CD8-positive, alpha-beta memory T cell (primary cell): ENCODE results near the gene SMPDL3B. TPM values are rescaled to one million over a fixed set of nuclear protein-coding genes. Genes with fewer than 3 reads are reported as not detected.
A peak's percentile ranks its signal among the peaks of the same experiment; 100 is the strongest.

Experiments
- CTCF ChIA-PET: fragments of 350-600 bp; sonication (Branson Sonifier 250); formaldehyde crosslinking; loops from one replicate; lab custom pipeline; 2021; ENCODE audit warnings: antibody characterized with exemption; lab: Charles Lee
- POLR2A ChIA-PET: fragments of 350-600 bp; sonication (Branson Sonifier 250); formaldehyde crosslinking; loops from one replicate; lab custom pipeline; 2021; ENCODE audit warnings: antibody characterized with exemption; lab: Charles Lee
- DNase-seq, 5 donors: peaks; one replicate each; pipeline versions ENCODE4 v3.0.0 to v3.0.0-alpha.2; 2020 to 2022; ENCODE audit warnings: mixed read lengths in 1 of 5
- H3K27ac ChIP-seq: one replicate; pipeline ENCODE4 v1.7.0; 2013; ENCODE audit warnings: low read depth, mild to moderate bottlenecking, low read length, moderate library complexity
- H3K27me3 ChIP-seq: 2 replicates; pipeline ENCODE4 v1.7.0; 2013; ENCODE audit warnings: low read length, mild to moderate bottlenecking; ENCODE audit not compliant: insufficient read depth, poor library complexity, severe bottlenecking
- H3K36me3 ChIP-seq: 2 replicates; pipeline ENCODE4 v1.7.0; 2013; ENCODE audit warnings: mild to moderate bottlenecking, low read length, moderate library complexity; ENCODE audit not compliant: insufficient read depth
- H3K4me1 ChIP-seq: 2 replicates; pipeline ENCODE4 v1.7.0; 2013; ENCODE audit warnings: mild to moderate bottlenecking, low read length, moderate library complexity; ENCODE audit not compliant: insufficient read depth
- H3K4me3 ChIP-seq: 2 replicates; pipeline ENCODE4 v1.7.0; 2013; ENCODE audit warnings: mild to moderate bottlenecking, low read length
- H3K9me3 ChIP-seq: 2 replicates; pipeline ENCODE4 v1.7.0; 2013; ENCODE audit warnings: mild to moderate bottlenecking, low read length
- H3K27ac Mint-ChIP-seq, 8 donors: one replicate each; pipeline ENCODE4 v1.8.0; 2020 to 2021; ENCODE audit warnings: mixed read lengths in 8 of 8, mild to moderate bottlenecking in 6 of 8, inconsistent platforms in 3 of 8, moderate library complexity in 3 of 8
- H3K27me3 Mint-ChIP-seq, 2 donors: one replicate each; pipeline ENCODE4 v1.8.0; 2020 to 2021; ENCODE audit warnings: mixed read lengths in 2 of 2, mild to moderate bottlenecking in 1 of 2, moderate library complexity in 1 of 2
- H3K36me3 Mint-ChIP-seq, 3 donors: one replicate each; pipeline ENCODE4 v1.8.0; 2020 to 2021; ENCODE audit warnings: mixed read lengths in 3 of 3, inconsistent platforms in 1 of 3, mild to moderate bottlenecking in 1 of 3
- H3K4me1 Mint-ChIP-seq, 3 donors: one replicate each; pipeline ENCODE4 v1.8.0; 2020 to 2021; ENCODE audit warnings: mixed read lengths in 3 of 3, inconsistent platforms in 1 of 3, mild to moderate bottlenecking in 1 of 3
- H3K4me3 Mint-ChIP-seq, 7 donors: one replicate each; pipeline ENCODE4 v1.8.0; 2020 to 2021; ENCODE audit warnings: mixed read lengths in 7 of 7, mild to moderate bottlenecking in 6 of 7, moderate library complexity in 4 of 7, inconsistent platforms in 2 of 7
- H3K9me3 Mint-ChIP-seq, 5 donors: one replicate each; pipeline ENCODE4 v1.8.0; 2020 to 2022; ENCODE audit warnings: mixed read lengths in 5 of 5, mild to moderate bottlenecking in 3 of 5, moderate library complexity in 2 of 5, inconsistent platforms in 1 of 5
- polyA plus RNA-seq: library from polyadenylated mRNA; unstranded; fragments of 300-500 nt; fragmentation: Illumina TruSeq; gene quantifications from one replicate; pipeline ENCODE4 v1.2.3, GENCODE V29; 2021
- total RNA-seq, 2 experiments: library from RNA; stranded (reverse); gene quantifications; one replicate each; pipeline ENCODE4 v1.2.3, GENCODE V29; 2021

Gene SMPDL3B
- total RNA-seq = under 1 TPM in 1 of 2 experiments, not detected in 1; 0.27 TPM
- polyA plus RNA-seq = not detected

DNA sequence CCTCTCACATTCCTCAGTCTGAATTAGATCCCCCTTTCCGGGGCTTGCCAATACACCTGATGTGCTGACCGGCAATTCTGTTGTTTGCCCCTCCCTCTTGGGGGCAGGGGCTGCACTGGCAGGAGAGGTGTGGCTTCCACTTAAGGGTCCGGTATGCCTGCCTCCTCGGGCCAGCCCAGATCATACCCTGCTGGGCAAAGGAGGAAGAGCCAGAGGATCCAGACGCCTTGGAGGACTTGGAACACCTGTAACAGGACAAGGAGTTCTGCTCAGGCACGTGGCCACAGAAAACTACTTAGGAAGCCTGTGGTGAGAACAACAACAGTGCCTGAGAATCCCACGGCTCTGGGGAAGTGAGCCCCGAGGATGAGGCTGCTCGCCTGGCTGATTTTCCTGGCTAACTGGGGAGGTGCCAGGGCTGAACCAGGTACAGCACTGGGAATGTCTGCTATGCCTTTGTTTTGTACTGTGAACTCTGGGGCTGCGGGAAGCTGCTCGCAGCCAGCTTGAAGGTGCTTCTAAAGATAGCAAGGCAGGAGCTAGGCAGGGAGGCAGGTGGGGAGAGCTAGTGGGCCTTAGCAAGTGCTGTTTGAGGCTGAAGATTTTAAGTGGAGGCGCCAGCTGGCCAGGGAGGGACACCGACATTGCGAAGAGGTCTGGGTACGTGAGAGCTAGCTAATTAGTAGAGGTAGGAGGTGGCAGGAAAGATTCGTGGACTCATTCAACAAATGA is at the start of gene SMPDL3B:
Gene SMPDL3B (plus strand): TSS at position 183 of the 732 bp plus-strand sequence. CDS start 184 bp downstream, at position 367.
- CTCF ChIA-PET = interaction anchor here (0.9 kb wide), 1 partner anchor 9 kb away, joined by 3 read pairs; no protein-coding TSS in a partner anchor

DNA sequence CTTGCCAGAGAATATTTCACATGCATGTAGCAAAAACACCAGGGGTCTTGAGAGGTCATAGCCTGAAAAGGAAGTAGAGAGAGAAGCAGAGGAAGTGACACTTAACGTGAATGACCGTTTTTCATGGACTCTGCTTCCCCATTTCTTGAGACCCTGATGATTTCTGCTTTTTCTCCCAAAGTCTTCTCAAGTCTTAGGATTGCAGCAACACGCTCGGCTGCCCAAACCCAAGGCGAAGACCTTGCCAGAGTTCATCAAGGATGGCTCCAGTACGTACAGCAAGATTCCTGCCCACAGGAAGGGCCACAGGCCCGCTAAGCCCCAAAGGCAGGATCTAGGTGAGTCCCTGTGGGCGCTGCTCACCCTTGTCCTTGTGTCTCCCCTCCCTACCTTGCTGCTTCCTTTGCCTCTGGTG is 49.7 kb upstream of the SMPDL3B start:
- DNase-seq = no peak

More for the DNA sequence above, at the start of gene SMPDL3B:
- H3K9me3 Mint-ChIP-seq = no peaks in the 10 kb centered on the region
- no peak for DNase-seq
- H3K36me3 Mint-ChIP-seq = no peaks in the 10 kb centered on the region
- H3K4me3 Mint-ChIP-seq = peak within 1 kb of the TSS in 2 of 7 donors; percentile 26 to 43
- no peak within 1 kb of the TSS for H3K27ac ChIP-seq
- peak within 1 kb of the TSS in 2 of 8 donors; percentile 9 to 74 for H3K27ac Mint-ChIP-seq
- no peaks in the 10 kb centered on the region for H3K36me3 ChIP-seq
- H3K4me3 ChIP-seq = no peak within 1 kb of the TSS
- H3K27me3 ChIP-seq = no peaks in the 10 kb centered on the region
- POLR2A ChIA-PET = interaction anchor here (0.6 kb wide), 1 partner anchor 49 kb away, joined by 6 read pairs; no protein-coding TSS in a partner anchor
- peaks cover 10 to 12% of the 10 kb centered on the region in 2 donors for H3K27me3 Mint-ChIP-seq
- H3K9me3 ChIP-seq = no peaks in the 10 kb centered on the region
- peaks cover 6 to 25% (median 8%) of the 10 kb centered on the region in 3 donors for H3K4me1 Mint-ChIP-seq
- peaks cover 5% of the 10 kb centered on the region for H3K4me1 ChIP-seq

DNA sequence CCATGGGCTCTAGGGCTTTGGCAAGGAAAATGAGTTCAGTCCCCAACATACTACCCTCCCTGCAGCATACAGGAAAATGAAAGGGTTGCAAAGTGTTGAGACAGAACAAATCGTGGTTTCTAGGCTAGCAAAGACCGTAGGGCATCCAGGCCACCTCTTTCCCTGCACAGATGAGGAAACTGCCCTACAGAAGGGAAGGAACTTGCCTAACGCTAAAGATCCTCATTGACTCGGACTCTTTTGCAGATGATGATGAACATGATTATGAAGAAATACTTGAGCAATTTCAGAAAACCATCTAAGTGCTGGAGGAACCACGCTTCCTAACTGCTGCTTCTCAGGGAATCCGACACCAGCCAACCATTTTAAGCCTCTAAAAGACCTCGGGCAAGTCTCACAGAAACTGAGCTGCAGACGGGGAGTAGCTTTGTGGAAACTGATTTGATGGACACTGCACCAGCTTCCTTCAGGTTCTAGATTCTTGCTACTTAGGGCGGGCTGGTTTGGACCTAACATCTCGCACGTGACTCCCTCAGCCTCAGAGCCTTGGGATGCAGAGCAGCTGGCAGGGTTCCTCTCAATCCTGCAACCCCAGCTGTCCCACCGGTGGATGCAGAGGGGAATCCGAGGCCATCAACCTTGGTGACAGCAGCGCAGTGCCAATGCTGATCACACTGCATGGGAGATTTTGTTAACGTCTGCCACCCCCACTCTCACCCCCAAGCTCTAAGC is 49.0 kb upstream of the SMPDL3B start:
- no peaks in the 10 kb centered on the region for H3K9me3 ChIP-seq
- Mint-ChIP-seq H3K27me3 (no peaks in the 10 kb centered on the region), H3K4me3 (peak overlapping the region in 6 of 7 donors; percentile 13 to 81 (median 72)), H3K4me1 (peaks cover 40 to 65% (median 58%) of the 10 kb centered on the region in 3 donors), H3K36me3 (peaks cover 3 to 74% (median 12%) of the 10 kb centered on the region in 3 donors), H3K9me3 (no peaks in the 10 kb centered on the region), H3K27ac (peak overlapping the region; percentile 87 to 94 (median 89))
- no peaks in the 10 kb centered on the region for H3K27me3 ChIP-seq
- peak overlapping the region; percentile 42 for H3K27ac ChIP-seq
- peaks cover 16% of the 10 kb centered on the region for H3K36me3 ChIP-seq
- no peak overlapping the region for H3K4me3 ChIP-seq
- ChIA-PET POLR2A (interaction anchor here (0.7 kb wide), 1 partner anchor 50 kb away, joined by 6 read pairs; no protein-coding TSS in a partner anchor), CTCF (no interaction called here)
- DNase-seq = no peak
- H3K4me1 ChIP-seq = peaks cover 60% of the 10 kb centered on the region

More for the DNA sequence above, 49.7 kb upstream of the SMPDL3B start:
- no peaks in the 10 kb centered on the region for H3K9me3 ChIP-seq
- H3K4me3 Mint-ChIP-seq = peak overlapping the region in 2 of 7 donors; percentile 33 to 81
- no peaks in the 10 kb centered on the region for H3K9me3 Mint-ChIP-seq
- CTCF ChIA-PET = no interaction called here
- H3K4me3 ChIP-seq = no peak overlapping the region
- H3K36me3 ChIP-seq = peaks cover 16% of the 10 kb centered on the region
- no peaks in the 10 kb centered on the region for H3K27me3 Mint-ChIP-seq
- H3K27ac Mint-ChIP-seq = peak overlapping the region in 6 of 8 donors; percentile 29 to 97 (median 92)
- peaks cover 0 to 75% (median 12%) of the 10 kb centered on the region in 3 donors for H3K36me3 Mint-ChIP-seq
- H3K4me1 ChIP-seq = peaks cover 59% of the 10 kb centered on the region
- no peaks in the 10 kb centered on the region for H3K27me3 ChIP-seq
- peaks cover 39 to 61% (median 55%) of the 10 kb centered on the region in 3 donors for H3K4me1 Mint-ChIP-seq
- peak overlapping the region; percentile 42 for H3K27ac ChIP-seq
- POLR2A ChIA-PET = interaction anchor here (0.5 kb wide), 1 partner anchor 477 kb away, joined by 3 read pairs; no protein-coding TSS in a partner anchor

DNA sequence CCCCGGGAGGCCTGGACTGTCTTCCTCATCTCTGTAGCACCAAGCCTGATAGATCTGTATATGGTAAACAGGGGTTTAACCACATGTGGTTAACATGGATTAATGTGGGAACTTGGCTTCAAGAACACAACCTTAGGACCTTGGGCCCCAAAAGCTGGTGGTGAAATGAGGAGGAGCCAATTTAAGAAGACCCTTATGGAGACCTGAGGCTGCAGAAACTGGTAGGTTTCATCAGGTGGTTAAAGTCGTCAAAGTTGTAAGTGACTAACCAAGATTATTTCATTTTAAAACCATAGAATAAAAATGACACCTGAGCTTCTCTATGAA is 48.5 kb upstream of the SMPDL3B start:
- peaks cover 3 to 78% (median 11%) of the 10 kb centered on the region in 3 donors for H3K36me3 Mint-ChIP-seq
- H3K4me3 ChIP-seq = no peak overlapping the region
- H3K9me3 ChIP-seq = no peaks in the 10 kb centered on the region
- no peak for DNase-seq
- no peaks in the 10 kb centered on the region for H3K9me3 Mint-ChIP-seq
- H3K4me3 Mint-ChIP-seq = peak overlapping the region; percentile 49 to 88 (median 73)
- peak overlapping the region; percentile 87 to 94 (median 89) for H3K27ac Mint-ChIP-seq
- no peak overlapping the region for H3K27ac ChIP-seq
- no peaks in the 10 kb centered on the region for H3K27me3 ChIP-seq
- H3K4me1 Mint-ChIP-seq = peaks cover 45 to 70% (median 63%) of the 10 kb centered on the region in 3 donors
- no peaks in the 10 kb centered on the region for H3K27me3 Mint-ChIP-seq
- CTCF ChIA-PET = no interaction called here
- H3K36me3 ChIP-seq = peaks cover 16% of the 10 kb centered on the region
- POLR2A ChIA-PET = interaction anchor here (0.7 kb wide), 1 partner anchor 49 kb away, joined by 6 read pairs; no protein-coding TSS in a partner anchor
- H3K4me1 ChIP-seq = peaks cover 65% of the 10 kb centered on the region

DNA sequence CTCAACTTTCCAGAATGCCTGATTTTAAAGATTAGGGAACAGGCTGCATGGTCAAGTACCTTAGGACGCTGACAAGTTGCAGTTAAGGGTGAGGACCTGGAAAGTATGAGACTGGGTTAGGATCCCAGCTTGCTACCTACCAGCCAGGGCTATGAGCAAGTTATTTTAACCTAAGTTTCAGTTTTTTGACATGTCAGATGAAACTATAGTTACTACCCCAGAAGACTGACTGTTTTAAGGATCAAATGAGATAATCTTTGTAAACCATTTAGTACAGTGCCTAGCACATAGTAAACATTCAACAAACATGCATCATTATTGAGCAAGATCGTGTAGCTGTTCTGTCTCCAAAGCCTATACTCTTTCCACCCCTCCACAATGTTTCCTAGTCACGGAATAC is 48.1 kb upstream of the SMPDL3B start:
- no peak overlapping the region for H3K4me3 ChIP-seq
- no peaks in the 10 kb centered on the region for H3K27me3 Mint-ChIP-seq
- CTCF ChIA-PET = no interaction called here

DNA sequence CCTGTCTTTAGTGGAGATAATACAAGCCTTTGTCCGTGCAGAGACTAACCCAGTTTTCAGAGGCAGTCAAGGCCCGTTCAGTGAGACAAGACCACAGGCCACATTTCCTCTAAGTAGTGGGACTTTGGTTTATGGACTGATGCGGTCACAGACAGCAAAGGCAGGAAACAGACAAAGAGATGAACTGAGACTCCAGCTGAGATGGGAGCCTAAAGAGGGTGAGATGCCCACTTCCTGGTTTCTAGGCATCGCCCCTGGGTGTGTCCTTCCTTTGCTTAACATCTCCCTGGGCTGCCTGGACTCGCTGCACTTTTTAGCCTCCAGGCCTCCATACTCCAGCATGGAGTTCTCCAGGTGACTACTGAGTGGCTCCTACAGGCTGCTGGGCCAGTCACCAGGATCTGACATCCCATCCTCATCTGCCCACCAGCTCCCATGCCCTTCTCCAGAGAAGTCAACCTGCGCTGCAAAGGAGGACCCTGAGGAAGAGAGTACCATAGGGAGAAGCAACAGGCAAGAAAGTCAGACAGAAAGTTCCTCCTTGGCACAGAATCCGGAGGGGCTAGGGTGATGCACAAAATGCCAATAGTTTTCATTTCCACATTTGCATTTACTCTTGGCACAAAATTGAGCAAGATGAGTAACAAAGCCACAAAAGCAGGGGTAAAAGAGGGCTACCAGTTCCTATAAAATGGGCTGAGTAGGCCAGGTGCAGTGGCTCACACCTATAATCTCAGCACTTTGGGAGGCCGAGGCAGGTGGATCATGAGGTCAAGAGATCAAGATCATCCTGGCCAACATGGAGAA is 47.4 kb upstream of the SMPDL3B start:
- Mint-ChIP-seq H3K9me3 (no peaks in the 10 kb centered on the region), H3K27ac (peak overlapping the region; percentile 88 to 96 (median 90)), H3K4me1 (peaks cover 52 to 81% (median 70%) of the 10 kb centered on the region in 3 donors), H3K27me3 (no peaks in the 10 kb centered on the region), H3K4me3 (peak overlapping the region; percentile 37 to 88 (median 73)), H3K36me3 (peaks cover 3 to 80% (median 18%) of the 10 kb centered on the region in 3 donors)
- ChIA-PET POLR2A (interaction anchor here (0.6 to 1.1 kb wide), 4 partner anchors 10 to 27 kb away, joined by 3 to 4 read pairs (median 3); partner anchors contain the start of gene THEMIS2), CTCF (no interaction called here)
- H3K9me3 ChIP-seq = no peaks in the 10 kb centered on the region
- H3K27ac ChIP-seq = no peak overlapping the region
- peak; percentile 18 to 66 (median 49) for DNase-seq
- peak overlapping the region; percentile 29 for H3K4me3 ChIP-seq
- H3K27me3 ChIP-seq = no peaks in the 10 kb centered on the region
- H3K36me3 ChIP-seq = peaks cover 23% of the 10 kb centered on the region
- peaks cover 76% of the 10 kb centered on the region for H3K4me1 ChIP-seq

More for the DNA sequence above, 48.1 kb upstream of the SMPDL3B start:
- H3K4me1 Mint-ChIP-seq = peaks cover 49 to 75% (median 67%) of the 10 kb centered on the region in 3 donors
- H3K36me3 ChIP-seq = peaks cover 16% of the 10 kb centered on the region
- H3K27me3 ChIP-seq = no peaks in the 10 kb centered on the region
- H3K4me3 Mint-ChIP-seq = peak overlapping the region; percentile 37 to 88 (median 73)
- H3K9me3 Mint-ChIP-seq = no peaks in the 10 kb centered on the region
- peak overlapping the region; percentile 84 to 94 (median 89) for H3K27ac Mint-ChIP-seq
- H3K9me3 ChIP-seq = no peaks in the 10 kb centered on the region
- H3K27ac ChIP-seq = no peak overlapping the region
- POLR2A ChIA-PET = interaction anchor here (0.7 to 1.1 kb wide), 3 partner anchors 9 to 49 kb away, joined by 3 to 6 read pairs (median 4); partner anchors contain the start of gene THEMIS2
- DNase-seq = no peak
- H3K4me1 ChIP-seq = peaks cover 69% of the 10 kb centered on the region
- peaks cover 3 to 79% (median 12%) of the 10 kb centered on the region in 3 donors for H3K36me3 Mint-ChIP-seq

- no peaks in the 10 kb centered on the region for H3K9me3 Mint-ChIP-seq
- Histone ChIP-seq H3K27me3 (no peaks in the 10 kb centered on the region), H3K4me3 (no peak overlapping the region), H3K9me3 (no peaks in the 10 kb centered on the region), H3K4me1 (peaks cover 75% of the 10 kb centered on the region), H3K27ac (no peak overlapping the region), H3K36me3 (peaks cover 39% of the 10 kb centered on the region)
- H3K4me3 Mint-ChIP-seq = peak overlapping the region in 1 of 7 donors; percentile 35
- peaks cover 43 to 73% (median 57%) of the 10 kb centered on the region in 3 donors for H3K4me1 Mint-ChIP-seq
- no peaks in the 10 kb centered on the region for H3K27me3 Mint-ChIP-seq
- CTCF ChIA-PET = no interaction called here
- H3K36me3 Mint-ChIP-seq = peaks cover 3 to 80% (median 13%) of the 10 kb centered on the region in 3 donors
- DNase-seq = no peak
- H3K27ac Mint-ChIP-seq = peak overlapping the region in 7 of 8 donors; percentile 29 to 82 (median 56)
- POLR2A ChIA-PET = no interaction called here
Observed at GRCh38 chr1:27889506-27889905, 45.3 kb upstream of the SMPDL3B start.
